Fibroblast of lung (primary cell): ENCODE results near the gene KYAT1. TPM values are rescaled to one million over a fixed set of nuclear protein-coding genes. Genes with fewer than 3 reads are reported as not detected.

Experiments used
- DNase-seq, 2 donors: peaks; one replicate each; pipeline versions ENCODE4 v3.0.0 to v3.0.0-alpha.2; 2010; ENCODE audit warnings: low read depth in 2 of 2
- H2AFZ ChIP-seq: 2 replicates; pipeline ENCODE4 v1.5.1; 2012; ENCODE audit warnings: low read length, control low read depth, inconsistent platforms
- H3K27ac ChIP-seq: 2 replicates; pipeline ENCODE4 v1.5.1; 2011; ENCODE audit warnings: low read length, control low read depth; ENCODE audit not compliant: insufficient read depth
- H3K27me3 ChIP-seq: 2 replicates; pipeline ENCODE4 v1.5.1; 2011; ENCODE audit warnings: mild to moderate bottlenecking, low read length; ENCODE audit not compliant: control insufficient read depth, insufficient read depth
- H3K36me3 ChIP-seq: 2 replicates; pipeline ENCODE4 v1.5.1; 2011; ENCODE audit warnings: low read length; ENCODE audit not compliant: control insufficient read depth, insufficient read depth
- H3K4me1 ChIP-seq: 2 replicates; pipeline ENCODE4 v1.5.1; 2011; ENCODE audit warnings: low read length; ENCODE audit not compliant: control insufficient read depth, insufficient read depth; ENCODE audit errors: extremely low read depth
- H3K4me2 ChIP-seq: 2 replicates; pipeline ENCODE4 v1.5.1; 2011; ENCODE audit warnings: low read length, control low read depth; ENCODE audit not compliant: insufficient read depth; ENCODE audit errors: extremely low read depth
- H3K4me3 ChIP-seq, 4 experiments: fragments of 200-600 bp in 1 of 4; sonication (generic) in 1 of 4; replicated peaks in 1 of 4; 2 replicates each; pipeline ENCODE4 v1.5.1; 2011 to 2016; ENCODE audit warnings: low read length in 4 of 4, low read depth in 3 of 4, mild to moderate bottlenecking in 3 of 4, control low read depth in 2 of 4, inconsistent platforms in 1 of 4, mixed read lengths in 1 of 4; ENCODE audit not compliant: insufficient read depth in 1 of 4; ENCODE audit errors: control extremely low read depth in 1 of 4
- H3K79me2 ChIP-seq: 2 replicates; pipeline ENCODE4 v1.5.1; 2012; ENCODE audit warnings: mild to moderate bottlenecking, low read length, inconsistent platforms; ENCODE audit not compliant: control insufficient read depth, insufficient read depth
- H3K9ac ChIP-seq: 2 replicates; pipeline ENCODE4 v1.5.1; 2011; ENCODE audit warnings: mild to moderate bottlenecking, low read length, control low read depth; ENCODE audit not compliant: insufficient read depth
- H3K9me3 ChIP-seq: 2 replicates; pipeline ENCODE4 v1.5.1; 2012; ENCODE audit warnings: low read depth, low read length; ENCODE audit not compliant: control insufficient read depth, insufficient read depth
- H4K20me1 ChIP-seq: 2 replicates; pipeline ENCODE4 v1.5.1; 2011; ENCODE audit warnings: low read length; ENCODE audit not compliant: control insufficient read depth, insufficient read depth; ENCODE audit errors: extremely low read depth
- EZH2 ChIP-seq: IDR thresholded peaks from 2 replicates; pipeline ENCODE4 v1.5.1; 2012; ENCODE audit warnings: low read length, control low read depth, mild to moderate bottlenecking; ENCODE audit errors: missing control alignments
- polyA plus RNA-seq, 2 donors: library from polyadenylated mRNA; depleted of rRNA in 1 of 2; stranded (reverse) in 1 of 2; unstranded in 1 of 2; fragments of >200 nt; gene quantifications; 2 replicates each; pipeline ENCODE4 v1.2.1, GENCODE V29; 2011 to 2012; ENCODE audit warnings: missing spikeins in 1 of 2
- total RNA-seq: library from RNA; depleted of rRNA; stranded (reverse); fragments of >200 nt; gene quantifications from 2 replicates; pipeline ENCODE4 v1.2.1, GENCODE V29; 2014
- TF ChIP-seq, protein P1 (sequence below), 2 donors: IDR thresholded peaks in 1 of 2; conservative IDR thresholded peaks in 1 of 2; 1 replicate in 1 of 2; 2 replicates in 1 of 2; pipeline ENCODE4 v1.5.1; 2011 to 2012; ENCODE audit warnings: low read length in 2 of 2, control low read depth in 1 of 2, inconsistent platforms in 1 of 2, low read depth in 1 of 2, mild to moderate bottlenecking in 1 of 2

The KYAT1 gene
- total and polyA plus RNA-seq, 2 donors (not counting 1 experiment from before 2014, with no cell fraction given): 4.7 to 12.4 TPM

GRCh38 chr9:128807827-128808226 is 73.9 kb downstream of the KYAT1 start:
- Histone ChIP-seq H3K9me3 (no peaks in the 10 kb centered on the region), H2AFZ (no peak overlapping the region), H3K9ac (no peak overlapping the region), H3K27me3 (no peaks in the 10 kb centered on the region), H4K20me1 (no peaks in the 10 kb centered on the region), H3K4me2 (no peak overlapping the region), H3K4me3 (no peak overlapping the region), H3K4me1 (no peaks in the 10 kb centered on the region), H3K27ac (no peak overlapping the region), H3K36me3 (peaks cover 20% of the 10 kb centered on the region), H3K79me2 (no peaks in the 10 kb centered on the region)
- DNase-seq: no peak
- TF ChIP-seq EZH2: no peak
- TF ChIP-seq, protein P1, sequence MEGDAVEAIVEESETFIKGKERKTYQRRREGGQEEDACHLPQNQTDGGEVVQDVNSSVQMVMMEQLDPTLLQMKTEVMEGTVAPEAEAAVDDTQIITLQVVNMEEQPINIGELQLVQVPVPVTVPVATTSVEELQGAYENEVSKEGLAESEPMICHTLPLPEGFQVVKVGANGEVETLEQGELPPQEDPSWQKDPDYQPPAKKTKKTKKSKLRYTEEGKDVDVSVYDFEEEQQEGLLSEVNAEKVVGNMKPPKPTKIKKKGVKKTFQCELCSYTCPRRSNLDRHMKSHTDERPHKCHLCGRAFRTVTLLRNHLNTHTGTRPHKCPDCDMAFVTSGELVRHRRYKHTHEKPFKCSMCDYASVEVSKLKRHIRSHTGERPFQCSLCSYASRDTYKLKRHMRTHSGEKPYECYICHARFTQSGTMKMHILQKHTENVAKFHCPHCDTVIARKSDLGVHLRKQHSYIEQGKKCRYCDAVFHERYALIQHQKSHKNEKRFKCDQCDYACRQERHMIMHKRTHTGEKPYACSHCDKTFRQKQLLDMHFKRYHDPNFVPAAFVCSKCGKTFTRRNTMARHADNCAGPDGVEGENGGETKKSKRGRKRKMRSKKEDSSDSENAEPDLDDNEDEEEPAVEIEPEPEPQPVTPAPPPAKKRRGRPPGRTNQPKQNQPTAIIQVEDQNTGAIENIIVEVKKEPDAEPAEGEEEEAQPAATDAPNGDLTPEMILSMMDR (conservative IDR thresholded peaks at IDR 0.05 in 1 of 2, IDR thresholded peaks at IDR 0.05 in 1 of 2; ENCODE audit: low read depth in 1 of 2, low read length in 2 of 2): no peak

DNA sequence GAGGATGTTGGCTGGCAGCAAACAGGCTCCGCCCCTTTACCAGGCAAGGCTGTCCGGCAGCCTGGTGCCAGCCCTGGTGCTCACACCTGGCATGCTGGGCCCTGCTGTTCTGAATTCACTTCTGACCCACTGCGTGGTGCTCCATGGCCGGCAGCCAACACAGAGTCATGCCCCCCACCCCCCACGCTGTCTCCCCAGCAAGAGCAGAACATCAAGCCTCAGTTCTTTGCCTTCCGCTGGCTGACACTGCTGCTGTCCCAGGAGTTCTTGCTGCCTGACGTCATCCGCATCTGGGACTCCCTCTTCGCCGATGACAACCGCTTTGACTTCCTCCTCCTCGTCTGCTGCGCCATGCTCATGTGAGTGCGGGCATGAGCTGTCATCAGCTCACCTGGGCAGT is 76.1 kb downstream of the KYAT1 start:
- no peak for DNase-seq
- Histone ChIP-seq H4K20me1 (no peaks in the 10 kb centered on the region), H3K4me1 (no peaks in the 10 kb centered on the region), H3K27ac (no peak overlapping the region), H3K4me3 (no peak overlapping the region), H3K9ac (no peak overlapping the region), H2AFZ (no peak overlapping the region), H3K79me2 (no peaks in the 10 kb centered on the region), H3K9me3 (no peaks in the 10 kb centered on the region), H3K27me3 (no peaks in the 10 kb centered on the region), H3K4me2 (no peak overlapping the region), H3K36me3 (peaks cover 22% of the 10 kb centered on the region)
- TF ChIP-seq, protein P1 (conservative IDR thresholded peaks at IDR 0.05 in 1 of 2, IDR thresholded peaks at IDR 0.05 in 1 of 2; ENCODE audit: low read depth in 1 of 2, low read length in 2 of 2): no peak
- TF ChIP-seq EZH2: no peak

DNA sequence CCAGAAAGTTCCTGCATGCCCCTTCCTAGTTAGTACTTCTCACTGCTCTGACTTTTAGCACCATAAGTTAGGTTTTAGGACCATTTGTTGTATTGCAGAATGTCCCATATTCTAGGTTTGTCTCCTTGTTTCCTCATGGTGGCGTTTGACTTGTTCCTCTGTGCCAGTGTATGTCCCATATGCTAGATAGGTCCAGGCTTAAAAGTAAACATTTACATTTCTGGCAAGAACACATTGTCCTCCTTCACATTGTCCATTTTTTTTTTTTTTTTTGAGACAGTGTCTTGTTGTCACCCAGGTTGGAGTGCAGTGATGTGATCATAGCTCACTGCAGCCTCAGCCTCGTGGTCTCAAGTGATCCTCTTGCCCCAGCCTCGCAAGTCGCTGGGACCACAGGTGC is 79.3 kb downstream of the KYAT1 start:
- Histone ChIP-seq H3K27me3 (no peaks in the 10 kb centered on the region), H4K20me1 (no peaks in the 10 kb centered on the region), H3K9ac (no peak overlapping the region), H3K79me2 (no peaks in the 10 kb centered on the region), H3K36me3 (peaks cover 25% of the 10 kb centered on the region), H3K4me2 (no peak overlapping the region), H2AFZ (no peak overlapping the region), H3K9me3 (no peaks in the 10 kb centered on the region), H3K4me3 (no peak overlapping the region), H3K27ac (no peak overlapping the region), H3K4me1 (no peaks in the 10 kb centered on the region)
- TF ChIP-seq EZH2: no peak
- TF ChIP-seq, protein P1 (conservative IDR thresholded peaks at IDR 0.05 in 1 of 2, IDR thresholded peaks at IDR 0.05 in 1 of 2; ENCODE audit: low read depth in 1 of 2, low read length in 2 of 2): no peak
- DNase-seq: no peak
